Hindlimb muscle (tissue), 1 donor: ENCODE measurements around the gene ARL6IP1. TPM values are rescaled to one million over a fixed set of nuclear protein-coding genes. Genes with fewer than 3 reads are reported as not detected.

ENCODE experiments used
- DNase-seq: peaks from one replicate; pipeline ENCODE4 v3.0.0-alpha.2; 2013
- polyA plus RNA-seq: library from polyadenylated mRNA; unstranded; fragments of 120-200 nt; gene quantifications from one replicate; pipeline ENCODE4 v1.2.1, GENCODE V29; 2013; ENCODE audit not compliant: insufficient read length

The ARL6IP1 gene
- 83.7 TPM for polyA plus RNA-seq

DNA sequence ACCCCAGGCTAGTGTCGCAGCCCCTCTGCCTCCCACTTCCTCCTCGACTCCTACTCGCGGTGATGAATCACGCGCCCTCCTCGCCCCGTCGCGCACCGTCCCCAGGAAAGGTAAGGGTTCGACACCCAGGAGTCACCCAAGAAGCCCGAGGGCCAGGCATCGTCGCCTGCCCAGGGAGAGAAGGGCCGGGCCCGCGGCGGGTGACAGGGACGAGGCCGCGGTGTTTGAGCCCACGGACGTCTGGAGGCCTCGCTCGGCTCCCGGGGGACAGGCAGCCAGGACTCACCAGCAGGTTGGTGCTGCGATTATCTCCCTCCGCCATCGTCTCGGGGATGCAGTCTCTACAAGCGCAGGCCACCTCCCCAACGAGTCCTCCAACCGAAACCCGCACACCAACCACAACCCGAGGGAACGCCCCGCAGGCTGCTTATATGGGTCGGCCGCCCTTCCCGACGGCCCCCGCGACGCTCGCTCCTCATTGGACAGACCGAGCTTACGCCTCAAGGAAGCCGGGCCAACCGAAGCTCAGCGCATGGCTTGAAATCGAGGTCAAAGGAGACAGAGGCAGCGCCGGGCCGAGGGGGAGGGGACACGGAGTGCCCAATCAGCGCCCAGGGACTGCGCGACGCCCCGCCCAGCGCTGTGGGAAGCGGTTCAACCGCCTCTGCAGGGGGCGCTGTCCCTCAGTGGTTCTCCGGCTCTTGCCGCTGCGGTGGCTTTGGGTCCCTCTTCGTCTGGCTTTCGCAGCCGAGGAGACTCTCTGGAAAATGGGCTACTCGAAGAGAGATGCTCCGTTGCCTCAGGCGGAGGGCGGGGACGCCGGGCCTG is at the start of gene ARL6IP1:
ARL6IP1 (minus strand) TSS at position 405 of the 828 bp plus-strand sequence; CDS start at position 322, 83 bp downstream.
- peak; percentile 100 for DNase-seq

DNA sequence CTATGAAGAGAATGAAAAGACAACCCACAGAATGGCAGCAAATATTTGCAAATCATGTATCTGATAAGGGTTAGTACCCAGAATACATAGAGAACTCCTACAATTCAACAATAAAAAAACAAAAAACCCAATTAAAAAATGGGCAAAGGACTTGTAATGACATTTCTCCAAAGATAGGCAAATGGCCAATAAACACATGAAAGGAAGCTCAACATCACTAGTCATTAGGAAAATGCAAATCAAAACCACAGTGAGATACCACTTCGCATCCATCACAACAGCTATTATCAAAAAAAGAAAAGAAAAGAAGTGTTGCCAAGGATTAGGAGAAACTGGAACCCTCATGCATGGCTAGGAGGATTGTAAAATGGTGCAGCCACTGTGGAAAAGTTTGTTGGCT is 45.1 kb upstream of the ARL6IP1 start:
- no peak for DNase-seq

DNA sequence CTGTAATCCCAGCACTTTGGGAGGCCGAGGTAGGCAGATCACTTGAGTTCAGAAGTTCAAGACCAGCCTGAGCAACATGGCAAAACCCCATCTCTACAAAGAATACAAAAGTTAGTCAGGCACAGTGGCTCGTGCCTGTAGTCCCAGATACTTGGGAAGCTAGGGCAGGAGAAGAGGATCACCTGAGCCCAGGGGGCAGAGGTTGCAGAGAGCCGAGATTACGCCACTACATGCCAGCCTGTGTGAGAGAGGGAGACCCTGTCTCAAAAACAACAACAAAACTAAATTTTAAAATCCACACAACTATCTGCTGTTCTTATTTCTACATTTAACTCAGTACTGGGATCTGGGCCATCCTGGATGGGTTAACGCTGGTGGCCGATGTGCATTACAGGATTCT is 41.2 kb upstream of the ARL6IP1 start:
- DNase-seq: no peak

DNA sequence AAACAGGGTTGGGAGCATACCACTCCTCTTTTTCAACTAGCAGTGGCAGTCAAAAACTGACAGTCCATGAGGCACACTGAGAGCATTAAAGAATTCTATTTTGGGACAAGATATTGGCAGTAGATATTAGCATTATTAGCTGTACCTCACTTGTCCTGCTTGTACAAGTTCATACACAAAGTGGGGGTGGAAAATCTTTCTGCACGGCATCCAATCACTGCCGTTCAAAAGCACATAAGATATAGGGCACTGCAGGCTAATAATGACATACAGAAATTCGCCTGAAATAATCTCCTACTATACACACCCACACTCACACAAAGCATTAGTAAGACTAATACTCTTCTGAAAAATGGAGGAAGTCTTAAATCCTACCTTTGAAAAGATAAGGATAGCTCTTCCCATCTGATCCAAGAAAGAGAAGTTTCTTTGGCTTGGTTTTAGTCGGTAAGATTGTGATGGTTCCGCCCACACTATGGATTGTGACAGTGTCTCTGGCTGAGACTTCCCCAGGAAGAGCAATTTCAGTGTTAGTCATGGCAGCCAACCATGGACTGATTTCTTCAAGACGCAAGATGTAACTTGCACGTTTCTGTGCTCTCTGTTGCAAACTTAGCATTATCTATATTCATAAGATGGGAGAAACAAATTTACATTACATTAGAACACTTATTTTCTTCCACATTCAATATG is 40.6 kb upstream of the ARL6IP1 start:
- no peak for DNase-seq

DNA sequence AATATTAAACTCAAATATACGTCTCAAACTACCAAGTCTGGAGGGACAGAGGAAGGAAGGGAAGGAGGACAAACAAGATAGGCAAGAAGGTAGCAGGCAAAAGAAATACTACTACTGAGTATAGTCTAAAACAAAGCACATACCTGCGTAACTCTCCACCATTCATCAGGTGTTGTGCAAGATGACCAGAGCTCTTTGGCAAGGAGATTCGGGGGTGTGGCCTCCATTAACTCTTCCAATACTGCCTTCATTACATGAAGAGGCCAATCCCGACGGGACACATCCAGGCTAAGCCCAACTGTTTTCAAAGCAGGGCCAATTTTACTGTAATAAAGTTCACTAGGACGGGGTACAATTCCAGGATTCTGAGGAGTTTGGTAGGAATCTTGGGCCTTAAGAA is 38.2 kb upstream of the ARL6IP1 start:
- DNase-seq: no peak

DNA sequence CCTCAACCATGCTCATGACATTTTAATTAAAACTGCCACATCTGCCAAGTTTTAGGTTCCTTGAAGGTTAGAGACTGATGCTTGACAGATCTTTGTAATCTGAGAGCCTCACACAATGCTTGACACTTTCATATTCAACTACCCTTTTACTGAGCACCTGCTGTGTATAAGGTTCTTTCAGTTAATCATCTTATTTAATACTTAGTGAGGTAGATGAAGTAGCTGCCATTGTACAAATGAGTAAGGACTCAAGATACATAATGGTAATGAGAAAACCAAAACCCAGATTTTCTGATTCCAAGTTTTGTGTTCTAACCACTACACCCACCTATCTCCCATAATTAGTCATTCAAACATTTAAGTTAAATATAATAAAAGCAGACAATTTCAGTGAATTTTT is 35.4 kb upstream of the ARL6IP1 start:
- no peak for DNase-seq

DNA sequence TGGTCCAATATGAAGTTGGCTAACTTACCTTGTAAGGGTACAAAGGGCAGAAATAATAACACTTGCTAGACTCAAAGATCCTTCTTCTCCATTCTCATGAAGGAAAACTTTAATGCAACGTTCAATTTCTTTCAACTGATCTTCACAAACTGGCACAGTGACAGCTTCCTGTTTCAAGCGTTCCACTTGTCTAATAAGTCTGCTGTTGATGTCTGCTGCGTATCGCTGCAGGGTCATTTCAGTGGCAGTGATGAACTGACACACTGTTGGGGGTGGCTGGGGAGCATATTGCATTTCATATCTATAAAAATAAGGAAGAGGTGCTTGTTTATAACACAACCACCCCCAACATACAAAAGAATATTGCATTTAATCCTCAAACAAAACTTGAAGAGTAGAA is 33.5 kb upstream of the ARL6IP1 start:
- no peak for DNase-seq

DNA sequence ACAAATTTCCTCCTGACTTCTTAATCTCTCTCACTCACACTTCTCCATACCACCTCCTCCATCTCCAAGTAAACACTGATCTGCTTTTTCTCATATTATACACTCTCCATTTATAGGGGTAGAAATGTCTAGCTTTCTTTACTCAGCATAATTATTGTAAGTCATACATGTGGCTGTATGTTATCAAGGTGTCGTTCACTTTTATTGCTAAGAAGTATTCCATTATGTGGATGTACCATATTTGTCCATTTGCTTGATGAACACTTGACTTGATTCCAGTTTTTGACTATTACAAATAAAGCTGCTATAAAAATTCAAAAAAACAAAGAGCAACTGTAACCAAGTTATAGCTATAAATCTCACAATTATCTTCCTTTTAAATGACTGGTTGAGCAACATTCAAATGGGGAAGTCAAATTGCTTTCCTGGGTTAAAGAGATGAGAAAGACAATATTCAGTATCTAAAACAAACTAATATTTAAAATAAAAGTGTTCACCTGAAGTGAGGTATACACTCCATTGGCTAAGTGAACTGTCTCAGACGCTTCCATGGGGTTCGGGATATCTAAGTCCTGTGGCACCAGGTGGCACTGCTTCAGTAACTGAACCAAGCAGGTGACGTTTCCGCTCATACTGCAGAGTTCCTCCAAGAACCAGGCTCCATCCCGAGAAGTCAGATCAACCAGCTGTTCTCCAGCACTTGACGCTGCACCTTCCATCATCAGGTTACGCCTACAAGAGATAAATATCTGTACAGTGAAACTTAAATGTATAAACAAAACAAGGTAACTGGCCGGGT is 32.6 kb upstream of the ARL6IP1 start:
- DNase-seq: no peak

DNA sequence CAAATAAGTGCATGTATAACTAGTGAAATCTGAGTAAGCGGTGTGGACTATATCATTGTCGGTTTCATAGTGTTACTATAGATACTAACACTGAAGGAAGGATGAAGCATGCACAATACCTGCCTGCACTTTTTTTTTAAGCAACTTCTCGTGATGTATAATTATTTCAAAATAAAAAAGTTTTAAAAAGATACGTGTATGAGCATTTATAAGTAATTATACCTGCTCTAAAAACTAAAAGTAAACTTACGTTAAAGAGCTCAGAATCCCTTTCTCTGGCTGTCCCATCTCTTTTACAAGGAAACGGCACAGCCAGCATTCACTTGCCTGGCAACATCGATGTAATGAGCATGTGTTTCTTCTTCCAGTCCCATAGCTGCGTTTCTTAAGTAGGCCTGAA is 31.3 kb upstream of the ARL6IP1 start:
- DNase-seq: no peak

DNA sequence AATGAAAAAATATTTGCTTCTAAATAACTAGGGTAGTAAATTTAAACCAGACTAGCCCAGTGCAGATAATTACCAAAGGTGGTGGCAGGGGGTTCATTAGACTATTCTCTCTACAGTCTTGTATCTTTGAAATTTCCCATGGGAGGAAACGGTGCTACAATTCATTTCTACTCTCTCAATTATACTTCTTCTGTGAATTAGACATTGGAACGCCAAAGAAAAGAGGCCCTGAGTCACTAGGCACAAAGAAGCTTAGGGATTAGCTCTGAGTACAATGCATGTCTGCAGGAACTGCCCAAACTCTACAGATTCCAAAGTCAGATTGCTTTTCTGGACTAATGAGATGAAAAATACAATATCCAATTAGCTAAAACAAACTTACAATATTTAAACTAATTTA is 30.7 kb upstream of the ARL6IP1 start:
- no peak for DNase-seq

DNA sequence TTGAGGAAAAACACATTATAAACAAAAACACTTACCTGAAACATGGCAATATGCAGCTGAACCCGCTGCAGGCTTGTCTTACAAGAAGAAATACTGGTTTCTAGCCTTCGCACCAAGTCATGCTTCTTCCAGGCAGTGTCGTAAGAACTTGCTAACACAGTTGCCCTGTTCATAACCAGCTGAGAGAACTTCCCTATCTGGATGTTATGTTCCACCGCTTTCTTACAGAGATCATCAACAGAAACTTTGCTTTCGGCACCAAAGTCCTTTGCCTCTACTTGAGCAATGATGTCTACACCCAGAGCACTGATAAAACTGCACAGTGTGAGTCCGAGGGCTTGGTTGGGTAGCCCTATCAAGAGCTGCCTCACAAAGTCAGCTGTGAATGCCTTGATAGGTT is 27.9 kb upstream of the ARL6IP1 start:
- no peak for DNase-seq

DNA sequence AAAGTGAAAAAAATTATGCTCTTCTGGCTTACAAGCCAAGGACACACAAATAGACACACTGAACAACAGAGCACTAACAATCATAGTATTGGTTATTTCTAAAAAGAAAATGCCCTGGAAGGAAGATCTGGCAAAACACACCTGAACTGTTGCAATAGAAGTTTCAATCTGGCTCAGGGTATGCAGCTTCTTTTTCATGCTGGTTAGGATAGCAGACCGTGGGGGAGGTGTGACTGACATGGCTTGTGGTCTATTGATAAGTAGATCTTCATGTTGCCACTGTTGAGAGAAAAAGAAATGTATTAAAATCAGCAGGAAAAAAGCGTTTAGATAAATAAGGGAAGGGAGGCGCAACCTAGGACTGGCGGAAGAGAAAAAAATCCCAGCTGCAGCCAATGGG is 26.5 kb upstream of the ARL6IP1 start:
- no peak for DNase-seq

DNA sequence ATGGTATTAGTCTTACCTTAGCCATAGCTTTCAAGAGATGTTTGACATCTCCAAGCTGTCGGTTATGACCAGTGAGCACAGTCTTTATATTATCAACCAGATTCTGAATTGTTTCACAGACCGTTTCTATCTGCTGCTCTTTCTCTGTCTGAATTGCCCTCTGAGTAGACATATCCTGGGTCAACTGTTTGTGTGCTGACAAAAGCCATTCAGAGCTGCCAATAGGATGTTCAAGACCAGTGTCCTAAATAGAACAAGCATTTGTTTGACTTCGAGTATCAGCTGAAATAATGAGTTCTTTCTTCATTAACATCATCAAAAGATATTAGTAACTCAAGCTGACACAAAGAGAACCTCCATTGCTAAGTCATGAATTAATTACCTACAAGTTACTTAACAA is 14.9 kb upstream of the ARL6IP1 start:
- no peak for DNase-seq

DNA sequence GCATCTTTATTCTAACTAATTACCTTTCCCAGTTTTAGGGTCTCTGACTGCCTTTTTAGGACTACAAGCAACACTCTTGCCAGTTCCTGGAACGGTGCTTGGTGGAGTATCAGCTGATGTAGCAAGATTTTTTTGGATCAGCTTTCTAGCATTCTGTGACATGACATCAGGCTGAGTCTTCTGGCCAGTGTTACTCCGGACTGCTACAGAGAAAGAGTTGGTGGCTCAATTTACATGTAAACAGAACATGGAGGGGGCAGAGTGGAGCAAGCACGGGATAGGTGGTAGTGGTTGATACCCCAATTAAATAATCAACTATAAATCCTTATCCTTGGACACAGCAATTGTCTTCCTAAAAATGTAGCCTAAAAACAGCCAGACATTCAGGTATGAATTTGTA is 10.6 kb upstream of the ARL6IP1 start:
- DNase-seq: no peak

DNA sequence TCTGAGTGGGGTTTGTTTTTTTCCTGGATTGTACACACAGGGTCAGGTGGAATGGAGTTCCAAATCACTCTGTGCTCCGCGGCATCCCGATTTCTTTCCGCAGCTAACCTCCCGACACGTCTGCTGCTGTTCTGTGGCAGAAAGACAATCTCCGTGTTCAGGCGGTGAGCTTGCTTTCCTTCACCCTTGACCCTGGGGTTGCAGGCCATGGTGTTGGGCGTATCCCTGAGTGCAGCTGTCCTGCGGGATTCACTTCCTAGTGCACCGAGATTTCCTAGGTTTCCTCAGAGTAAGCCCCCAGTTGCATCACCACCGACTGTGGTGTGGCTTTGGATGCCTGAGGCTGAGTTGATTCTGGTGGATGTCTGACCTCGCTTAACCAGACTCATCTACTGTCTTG is 7.8 kb upstream of the ARL6IP1 start:
- no peak for DNase-seq

DNA sequence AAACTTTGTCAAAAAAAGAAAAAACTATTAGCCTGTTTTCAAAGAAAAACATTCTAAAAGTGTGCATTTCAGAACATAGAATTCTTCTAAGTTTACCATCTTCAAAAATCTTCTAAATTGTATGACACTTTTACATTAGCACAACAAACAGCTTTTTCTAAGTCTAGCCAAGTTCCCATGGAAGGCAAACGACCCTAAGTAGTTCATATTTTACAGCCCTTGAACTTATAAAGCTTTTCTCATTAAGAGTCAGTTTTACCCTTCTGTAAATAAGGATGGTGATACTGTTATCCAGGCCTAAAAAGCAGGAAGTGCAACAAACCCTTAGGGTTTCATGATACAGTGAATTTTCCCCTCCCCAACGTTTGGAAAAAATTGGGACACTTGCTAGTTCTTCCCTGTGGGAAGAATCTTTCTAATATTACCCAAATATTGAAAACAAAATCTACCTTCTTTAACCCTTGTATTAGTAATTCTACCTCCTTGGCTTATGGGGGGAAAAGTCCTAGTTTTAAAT is 4.0 kb upstream of the ARL6IP1 start:
- no peak for DNase-seq

DNA sequence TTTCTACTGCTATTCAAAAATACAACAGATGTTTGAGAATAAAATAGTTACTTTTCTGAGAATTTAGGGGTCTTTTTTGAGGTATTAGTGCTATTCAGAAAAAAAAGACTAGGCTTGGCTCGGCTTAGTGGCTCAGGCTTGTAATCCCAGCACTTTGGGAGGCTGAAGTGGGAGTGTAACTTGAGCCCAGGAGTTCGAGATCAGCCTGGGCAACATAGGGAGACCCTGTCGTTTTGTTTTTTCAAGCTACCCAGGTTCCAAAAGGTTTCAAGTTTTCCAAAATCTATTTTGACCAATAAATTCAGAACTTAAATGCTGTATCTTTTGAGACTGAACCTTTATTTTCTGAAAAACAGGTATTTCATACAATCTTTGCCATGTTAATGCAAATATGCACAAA is 3.2 kb upstream of the ARL6IP1 start:
- DNase-seq: no peak

DNA sequence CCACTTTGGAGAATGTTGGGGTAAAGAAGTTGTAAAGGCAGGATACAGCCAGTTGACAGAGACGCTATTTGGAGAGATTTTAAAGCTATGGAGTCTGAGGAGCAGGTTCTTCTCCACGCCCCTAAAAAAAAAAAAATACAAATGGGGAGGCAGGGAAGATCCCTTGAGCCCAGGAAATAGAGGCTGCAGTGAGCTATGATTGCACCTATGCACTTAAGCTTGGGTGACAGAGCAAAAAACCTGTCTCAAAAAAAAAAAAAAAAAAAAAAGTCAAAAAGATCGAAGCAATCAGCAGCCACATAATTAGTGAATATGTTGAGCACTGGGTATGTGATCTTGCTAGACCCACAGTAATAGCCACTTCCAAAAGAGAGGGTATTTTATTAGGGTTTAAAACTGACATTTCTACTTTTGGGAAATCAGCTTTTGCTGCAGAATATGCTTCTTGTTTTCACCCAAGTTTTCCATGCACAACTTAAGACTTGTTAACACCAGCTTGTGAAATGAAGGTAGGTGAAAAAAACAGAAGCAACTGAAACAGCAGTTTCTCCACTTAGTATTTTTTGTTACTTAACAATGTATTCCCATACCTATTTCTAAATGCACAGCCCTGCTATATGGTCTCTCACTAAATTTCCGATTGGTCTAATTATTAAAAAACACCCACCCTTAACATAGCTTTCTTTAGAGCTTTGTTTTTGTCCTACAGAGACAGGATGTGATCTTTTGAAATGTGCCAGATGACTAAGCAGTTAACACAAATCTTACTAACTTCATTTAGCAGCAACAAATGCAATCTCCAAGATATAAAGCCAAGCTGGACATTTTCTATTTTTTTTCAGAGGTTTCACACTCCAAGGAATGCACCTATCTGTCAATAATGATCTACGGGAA is 2.5 kb upstream of the ARL6IP1 start:
- DNase-seq: no peak

DNA sequence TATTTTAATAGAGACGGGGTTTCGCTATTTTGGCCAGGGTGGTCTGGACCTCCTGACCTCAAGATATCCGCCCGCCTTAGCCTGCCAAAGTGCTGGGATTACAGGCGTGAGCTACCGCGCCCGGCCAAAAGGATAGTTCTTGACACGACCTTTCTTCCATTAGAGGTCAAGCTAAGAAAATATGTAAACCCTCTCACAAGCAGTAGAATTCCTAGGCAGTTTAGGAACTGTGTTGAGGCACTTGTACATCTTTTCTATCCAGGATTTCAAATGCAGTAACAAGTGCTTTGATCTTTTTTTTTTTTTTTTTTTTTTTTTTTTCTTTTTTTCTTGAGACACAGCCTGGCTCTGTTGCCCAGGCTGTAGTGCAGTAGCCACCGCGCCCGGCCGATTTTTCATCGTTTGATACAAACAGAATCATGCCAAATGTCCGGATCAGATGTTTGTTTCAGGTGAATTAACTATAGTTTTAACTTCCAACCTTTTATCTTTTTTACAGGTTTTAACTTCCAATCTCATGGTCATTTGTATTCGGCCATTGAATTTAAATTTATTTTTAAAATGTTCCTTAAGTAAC is 1.5 kb upstream of the ARL6IP1 start:
- no peak for DNase-seq

DNA sequence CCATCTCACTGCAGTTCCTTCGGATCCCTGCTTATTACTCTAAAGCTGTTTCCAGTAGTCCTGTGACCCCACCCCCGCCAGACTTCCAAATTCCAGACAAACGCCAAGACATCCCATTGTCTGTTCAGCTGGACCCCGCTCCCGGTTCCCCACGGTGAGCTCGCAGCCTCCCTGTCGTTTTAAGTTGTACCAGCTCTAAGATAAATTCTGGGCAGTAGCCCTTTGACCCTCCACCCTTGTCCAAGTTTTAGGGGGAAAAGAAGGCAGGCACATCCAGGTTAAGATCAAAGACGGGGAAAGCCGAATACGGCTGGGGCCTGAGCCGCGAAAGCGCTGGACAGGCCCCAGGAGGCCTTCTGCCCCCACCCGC is 589 bp downstream of the ARL6IP1 start:
- peak; percentile 14 for DNase-seq

DNA sequence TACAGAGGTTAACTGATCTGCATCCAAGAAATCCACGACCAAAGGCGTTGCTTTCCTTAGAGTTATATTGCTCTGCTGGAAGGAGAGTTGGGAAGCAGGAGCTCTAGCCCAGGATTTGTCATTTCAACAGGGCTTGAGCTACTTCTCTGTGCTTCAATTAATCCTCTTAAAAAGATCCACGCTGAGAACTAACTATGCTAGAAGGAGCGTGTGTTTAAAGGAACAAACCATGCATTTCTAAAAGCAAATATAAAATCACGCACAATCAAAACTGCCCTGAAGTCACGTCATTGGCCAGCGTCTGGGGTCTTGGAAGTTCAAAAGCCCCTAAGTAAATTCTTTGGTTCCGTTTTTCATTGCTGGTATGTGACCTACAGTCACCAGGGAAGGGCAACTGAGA is 1.1 kb downstream of the ARL6IP1 start:
- no peak for DNase-seq

DNA sequence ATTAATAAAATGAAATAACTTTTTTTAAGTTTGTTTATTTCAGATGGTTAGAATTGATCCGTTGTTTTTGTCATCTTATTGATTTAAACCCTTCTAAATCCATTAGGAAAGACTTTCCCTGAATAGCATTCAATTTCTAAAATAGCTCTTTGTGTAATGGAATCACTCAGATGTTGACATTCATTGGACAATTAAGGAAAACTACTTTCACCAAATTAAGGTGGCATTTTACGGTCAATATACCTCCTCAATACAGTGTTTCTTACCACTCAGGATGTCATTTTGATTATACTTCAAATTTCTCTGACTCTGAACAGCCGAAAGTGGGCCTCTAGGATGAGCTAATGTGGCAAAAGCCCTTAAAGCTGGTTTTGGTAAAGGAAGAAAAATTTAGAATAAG is 1.8 kb downstream of the ARL6IP1 start:
- DNase-seq: no peak
